Measurements from ENCODE around the gene GYPC.

GYPC gene

GRCh38 chr2:126650994-126651393 is 5.0 kb upstream of the GYPC start:
- TF ChIP-seq CTCF (IDR thresholded peaks at IDR 0.05; ENCODE audit: extremely low read depth, missing control alignments), result no peak
- DNase-seq (ENCODE audit: low spot score), result no peak

GRCh38 chr2:126652323-126652891 is 3.6 kb upstream of the GYPC start:
- no peak for DNase-seq (ENCODE audit: low spot score)
- no peak for TF ChIP-seq CTCF (IDR thresholded peaks at IDR 0.05; ENCODE audit: extremely low read depth, missing control alignments)

GRCh38 chr2:126653109-126653508 is 2.8 kb upstream of the GYPC start:
- no peak for DNase-seq (ENCODE audit: low spot score)
- TF ChIP-seq CTCF (IDR thresholded peaks at IDR 0.05; ENCODE audit: extremely low read depth, missing control alignments), result no peak

- TF ChIP-seq CTCF (IDR thresholded peaks at IDR 0.05; ENCODE audit: extremely low read depth, missing control alignments), result no peak
- DNase-seq (ENCODE audit: low spot score), result no peak
Measured at GRCh38 chr2:126653761-126654160, 2.2 kb upstream of the GYPC start.

GRCh38 chr2:126655051-126655450 is 907 bp upstream of the GYPC start:
- DNase-seq (ENCODE audit: low spot score), result no peak
- no peak for TF ChIP-seq CTCF (IDR thresholded peaks at IDR 0.05; ENCODE audit: extremely low read depth, missing control alignments)

- DNase-seq (ENCODE audit: low spot score), result peak; percentile 73
Measured at GRCh38 chr2:126656431-126657147, 631 bp downstream of the GYPC start.

More at GRCh38 chr2:126656431-126657147, 631 bp downstream of the GYPC start:
- no peak for TF ChIP-seq CTCF (IDR thresholded peaks at IDR 0.05; ENCODE audit: extremely low read depth, missing control alignments)
